Neuronal stem cell (in vitro differentiated cells): ENCODE measurements around the gene CNOT9.

ENCODE experiments used
- DNase-seq: peaks from one replicate; pipeline ENCODE4 v3.0.0-alpha.2; 2013; ENCODE audit warnings: low spot score
- H2AFZ ChIP-seq: one replicate; pipeline ENCODE4 v1.6.1; 2013; ENCODE audit warnings: mild to moderate bottlenecking, low read length, inconsistent platforms
- H2AK5ac ChIP-seq: 2 replicates; pipeline ENCODE4 v1.6.1; 2013; ENCODE audit warnings: low read depth, mild to moderate bottlenecking, inconsistent platforms, low read length, moderate library complexity, mixed read lengths
- H2BK120ac ChIP-seq: 2 replicates; pipeline ENCODE4 v1.6.1; 2013; ENCODE audit warnings: low read depth, mild to moderate bottlenecking, inconsistent platforms, low read length, moderate library complexity, mixed read lengths
- H2BK12ac ChIP-seq: one replicate; pipeline ENCODE4 v1.6.1; 2013; ENCODE audit warnings: low read length, inconsistent platforms
- H2BK15ac ChIP-seq: 2 replicates; pipeline ENCODE4 v1.6.1; 2013; ENCODE audit warnings: mild to moderate bottlenecking, low read length, inconsistent platforms, mixed read lengths
- H2BK5ac ChIP-seq: one replicate; pipeline ENCODE4 v1.6.1; 2013; ENCODE audit warnings: inconsistent platforms, mild to moderate bottlenecking, low read length, moderate library complexity
- H3K14ac ChIP-seq: one replicate; pipeline ENCODE4 v1.6.1; 2013; ENCODE audit warnings: low read length, inconsistent platforms
- H3K18ac ChIP-seq: 2 replicates; pipeline ENCODE4 v1.6.1; 2013; ENCODE audit warnings: low read length, inconsistent platforms
- H3K23ac ChIP-seq: 2 replicates; pipeline ENCODE4 v1.6.1; 2013; ENCODE audit warnings: low read depth, mild to moderate bottlenecking, mixed read lengths, low read length, inconsistent platforms; ENCODE audit not compliant: poor library complexity
- H3K27ac ChIP-seq: replicated peaks from 3 replicates; pipeline ENCODE4 v1.5.1; 2013; ENCODE audit warnings: low read length, inconsistent platforms
- H3K27me3 ChIP-seq, 3 experiments: 2 replicates each; pipeline ENCODE4 v1.6.1; 2013; ENCODE audit warnings: low read length in 3 of 3, mild to moderate bottlenecking in 2 of 3, inconsistent platforms in 1 of 3, low read depth in 1 of 3, mixed read lengths in 1 of 3, moderate library complexity in 1 of 3; ENCODE audit not compliant: control insufficient read depth in 3 of 3, insufficient read depth in 3 of 3
- H3K36me3 ChIP-seq, 2 donors: replicated peaks in 1 of 2; 2 replicates each; pipeline ENCODE4 v1.6.1; 2013; ENCODE audit warnings: low read length in 2 of 2; ENCODE audit not compliant: control insufficient read depth in 2 of 2, insufficient read depth in 2 of 2
- H3K4ac ChIP-seq: 2 replicates; pipeline ENCODE4 v1.6.1; 2013; ENCODE audit warnings: inconsistent platforms, mild to moderate bottlenecking, low read length, moderate library complexity
- H3K4me1 ChIP-seq, 2 donors: 1 replicate in 1 of 2; 2 replicates in 1 of 2; pipeline ENCODE4 v1.6.1; 2013; ENCODE audit warnings: low read length in 2 of 2, low read depth in 1 of 2; ENCODE audit not compliant: control insufficient read depth in 2 of 2, insufficient read depth in 1 of 2
- H3K4me2 ChIP-seq: one replicate; pipeline ENCODE4 v1.6.1; 2013; ENCODE audit warnings: mild to moderate bottlenecking, low read length, inconsistent platforms; ENCODE audit not compliant: insufficient read depth, poor library complexity, severe bottlenecking
- H3K4me3 ChIP-seq, 2 donors: 2 replicates each; pipeline ENCODE4 v1.5.1; 2013; ENCODE audit warnings: low read length in 2 of 2, mild to moderate bottlenecking in 2 of 2, inconsistent platforms in 1 of 2, moderate library complexity in 1 of 2
- H3K79me1 ChIP-seq: one replicate; pipeline ENCODE4 v1.6.1; 2013; ENCODE audit warnings: low read depth, mild to moderate bottlenecking, inconsistent platforms, low read length, moderate library complexity
- H3K9ac ChIP-seq: one replicate; pipeline ENCODE4 v1.6.1; 2013; ENCODE audit warnings: mild to moderate bottlenecking, low read depth, low read length, inconsistent platforms; ENCODE audit not compliant: poor library complexity
- H3K9me3 ChIP-seq, 2 donors: replicated peaks in 1 of 2; 2 replicates each; pipeline versions ENCODE3 to v1.6.1; 2013; ENCODE audit warnings: low read length in 2 of 2, mild to moderate bottlenecking in 2 of 2, inconsistent platforms in 1 of 2, low read depth in 1 of 2, mixed read lengths in 1 of 2, moderate library complexity in 1 of 2; ENCODE audit not compliant: control insufficient read depth in 2 of 2, insufficient read depth in 1 of 2
- H4K8ac ChIP-seq: one replicate; pipeline ENCODE4 v1.6.1; 2013; ENCODE audit warnings: low read depth, mild to moderate bottlenecking, inconsistent platforms, low read length, moderate library complexity
- H4K91ac ChIP-seq: one replicate; pipeline ENCODE4 v1.6.1; 2013; ENCODE audit warnings: low read length, low read depth, mild to moderate bottlenecking, inconsistent platforms; ENCODE audit not compliant: poor library complexity
- WGBS, 2 donors: extraction: QIAGEN DNeasy Blood & Tissue Kit; methylation state at CpG; one replicate each; pipeline ENCODE4 v1.1.7; 2013; ENCODE audit warnings: missing lambda C conversion rate in 2 of 2, mixed read lengths in 1 of 2; ENCODE audit not compliant: insufficient read length in 2 of 2, insufficient replicate concordance in 1 of 2; ENCODE audit errors: extremely low coverage in 2 of 2; 5-methylcytosine and 5-hydroxymethylcytosine counted together

The CNOT9 gene

DNA sequence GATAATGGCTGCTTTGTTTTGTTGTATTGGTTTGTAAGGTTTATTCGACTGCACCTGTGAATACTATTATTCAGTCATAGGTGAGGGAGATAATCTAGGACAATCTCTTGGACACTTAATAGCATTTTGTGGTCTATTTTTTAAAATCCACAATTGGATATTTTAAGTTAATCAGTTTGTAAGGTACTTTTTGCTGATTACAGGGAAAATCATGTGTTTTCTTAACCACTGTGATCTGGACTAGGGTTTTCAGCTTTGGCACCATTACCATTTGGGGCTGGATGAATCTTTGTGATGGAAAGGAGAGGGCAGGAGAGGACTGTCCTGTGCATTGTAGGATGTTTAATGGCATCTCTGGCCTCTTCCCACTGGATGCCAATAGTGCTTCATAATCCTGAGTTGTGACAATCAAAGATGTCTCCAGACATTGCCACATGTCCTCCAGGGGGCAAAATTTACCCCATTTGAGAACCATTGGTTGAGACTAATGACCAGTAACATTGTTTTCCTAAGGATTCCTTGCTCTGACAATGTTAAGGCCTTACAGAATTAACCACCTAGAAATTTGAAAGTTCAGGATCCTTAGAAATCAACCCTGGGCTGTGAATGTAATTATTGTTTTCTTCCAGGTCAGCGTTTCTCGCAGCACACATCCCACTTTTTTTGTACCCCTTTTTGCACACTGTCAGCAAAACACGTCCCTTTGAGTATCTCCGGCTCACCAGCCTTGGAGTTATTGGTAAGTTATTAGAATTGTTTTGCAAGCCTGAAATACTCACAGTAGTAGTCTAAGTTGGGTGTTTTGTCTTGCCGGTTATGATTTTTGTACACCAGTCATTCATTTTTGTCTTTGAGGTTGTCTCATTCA, 15.6 kb downstream of the CNOT9 start:
- DNase-seq: no peak

DNA sequence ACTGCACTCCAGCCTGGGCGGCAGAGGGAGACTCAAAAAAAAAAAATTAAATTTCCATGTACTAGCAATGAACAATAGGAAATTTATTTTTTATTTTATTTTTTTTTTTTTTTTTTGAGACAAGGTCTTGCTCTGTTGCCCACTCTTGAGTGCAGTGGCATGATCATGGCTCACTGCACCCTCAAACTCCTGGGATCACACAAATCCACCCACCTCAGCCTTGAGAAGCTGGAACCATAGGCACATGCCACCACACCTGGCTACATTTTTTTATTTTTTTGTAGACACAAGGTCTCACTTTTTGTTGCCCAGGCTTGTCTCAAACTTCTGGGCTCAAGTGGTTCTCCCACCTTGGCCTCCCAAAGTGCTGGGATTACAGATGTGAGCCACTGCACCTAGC, 16.9 kb downstream of the CNOT9 start:
- DNase-seq: no peak
- no peaks in the 10 kb centered on the region for H3K4me1 ChIP-seq
- no peak overlapping the region for H3K27ac ChIP-seq
- no peaks in the 10 kb centered on the region for H3K9me3 ChIP-seq
- H3K23ac ChIP-seq: no peak overlapping the region
- no peak overlapping the region for H3K14ac ChIP-seq
- H2BK12ac ChIP-seq: no peak overlapping the region
- no peak overlapping the region for H3K4ac ChIP-seq
- H3K27me3 ChIP-seq: no peaks in the 10 kb centered on the region
- no CpG with 5 or more reads among the region's 1 CpG for whole genome bisulfite sequencing, 2 donors
- H3K4me2 ChIP-seq: no peak overlapping the region
- no peak overlapping the region for H2BK15ac ChIP-seq
- no peak overlapping the region for H2AFZ ChIP-seq
- H3K79me1 ChIP-seq: peaks cover 2% of the 10 kb centered on the region
- H2AK5ac ChIP-seq: no peak overlapping the region
- no peak overlapping the region for H4K8ac ChIP-seq
- peaks cover 22 to 98% of the 10 kb centered on the region in 2 donors for H3K36me3 ChIP-seq
- H4K91ac ChIP-seq: no peak overlapping the region
- H2BK120ac ChIP-seq: no peak overlapping the region
- no peak overlapping the region for H3K9ac ChIP-seq
- no peak overlapping the region for H3K4me3 ChIP-seq
- no peak overlapping the region for H2BK5ac ChIP-seq
- H3K18ac ChIP-seq: no peak overlapping the region

More for the DNA sequence above, 15.6 kb downstream of the CNOT9 start:
- H2BK120ac ChIP-seq: no peak overlapping the region
- H2AK5ac ChIP-seq: no peak overlapping the region
- H2AFZ ChIP-seq: no peak overlapping the region
- no peaks in the 10 kb centered on the region for H3K27me3 ChIP-seq
- no peak overlapping the region for H3K18ac ChIP-seq
- no CpG with 5 or more reads among the region's 6 CpGs for WGBS, 2 donors
- H3K9me3 ChIP-seq: no peaks in the 10 kb centered on the region
- H3K4me3 ChIP-seq: no peak overlapping the region
- no peak overlapping the region for H2BK15ac ChIP-seq
- H3K23ac ChIP-seq: no peak overlapping the region
- H4K8ac ChIP-seq: no peak overlapping the region
- no peak overlapping the region for H3K27ac ChIP-seq
- H3K14ac ChIP-seq: no peak overlapping the region
- H2BK5ac ChIP-seq: no peak overlapping the region
- H3K79me1 ChIP-seq: peaks cover 2% of the 10 kb centered on the region
- no peaks in the 10 kb centered on the region for H3K4me1 ChIP-seq
- H4K91ac ChIP-seq: no peak overlapping the region
- no peak overlapping the region for H3K4me2 ChIP-seq
- peaks cover 17 to 93% of the 10 kb centered on the region in 2 donors for H3K36me3 ChIP-seq
- no peak overlapping the region for H3K4ac ChIP-seq
- H3K9ac ChIP-seq: no peak overlapping the region
- no peak overlapping the region for H2BK12ac ChIP-seq

GRCh38 chr2:218605432-218605831, 36.8 kb downstream of the CNOT9 start:
- no peak overlapping the region for H3K14ac ChIP-seq
- H3K27ac ChIP-seq: no peak overlapping the region
- no peak for DNase-seq
- H4K91ac ChIP-seq: no peak overlapping the region
- no CpG with 5 or more reads among the region's 2 CpGs for WGBS, 2 donors
- no peaks in the 10 kb centered on the region for H3K79me1 ChIP-seq
- H2BK5ac ChIP-seq: no peak overlapping the region
- no peaks in the 10 kb centered on the region for H3K36me3 ChIP-seq
- peak overlapping the region; percentile 33 for H2AFZ ChIP-seq
- no peak overlapping the region for H3K18ac ChIP-seq
- H3K4me3 ChIP-seq: no peak overlapping the region
- no peak overlapping the region for H2AK5ac ChIP-seq
- no peak overlapping the region for H3K23ac ChIP-seq
- no peak overlapping the region for H2BK12ac ChIP-seq
- no peak overlapping the region for H3K9ac ChIP-seq
- no peak overlapping the region for H3K4me2 ChIP-seq
- H3K4me1 ChIP-seq: peaks cover 0 to 4% of the 10 kb centered on the region in 2 donors
- no peaks in the 10 kb centered on the region for H3K27me3 ChIP-seq
- no peaks in the 10 kb centered on the region for H3K9me3 ChIP-seq
- H4K8ac ChIP-seq: no peak overlapping the region
- H3K4ac ChIP-seq: no peak overlapping the region
- no peak overlapping the region for H2BK120ac ChIP-seq
- no peak overlapping the region for H2BK15ac ChIP-seq

GRCh38 chr2:218607436-218608115, 38.9 kb downstream of the CNOT9 start, which contains the start of gene PLCD4:
PLCD4 (plus strand) TSS chr2:218607899; CDS start chr2:218615740, 7,841 bp downstream.
- Histone ChIP-seq H3K79me1 (no peaks in the 10 kb centered on the region), H3K14ac (no peak within 1 kb of the TSS), H3K27me3 (no peaks in the 10 kb centered on the region), H3K36me3 (no peaks in the 10 kb centered on the region), H3K4ac (no peak within 1 kb of the TSS), H2BK120ac (no peak within 1 kb of the TSS), H2BK12ac (no peak within 1 kb of the TSS), H2BK5ac (no peak within 1 kb of the TSS), H3K4me1 (peaks cover 0 to 4% of the 10 kb centered on the region in 2 donors), H3K23ac (no peak within 1 kb of the TSS), H3K9me3 (no peaks in the 10 kb centered on the region), H3K4me2 (no peak within 1 kb of the TSS), H3K4me3 (peak within 1 kb of the TSS in 1 of 2 donors; percentile 38), H3K27ac (no peak within 1 kb of the TSS), H3K9ac (no peak within 1 kb of the TSS), H4K8ac (no peak within 1 kb of the TSS), H4K91ac (no peak within 1 kb of the TSS), H2BK15ac (no peak within 1 kb of the TSS), H2AK5ac (no peak within 1 kb of the TSS), H3K18ac (no peak within 1 kb of the TSS), H2AFZ (peak within 1 kb of the TSS; percentile 82)
- peak; percentile 11 for DNase-seq
- WGBS, 2 donors: no CpG with 5 or more reads among the region's 8 CpGs
